Measurements from ENCODE around the gene ASB2. TPM values are rescaled to one million over a fixed set of nuclear protein-coding genes. Genes with fewer than 3 reads are reported as not detected.

Gene ASB2
- polyA plus RNA-seq, 3 donors = 0.25 to 2.5 (median 1.4) TPM

DNA sequence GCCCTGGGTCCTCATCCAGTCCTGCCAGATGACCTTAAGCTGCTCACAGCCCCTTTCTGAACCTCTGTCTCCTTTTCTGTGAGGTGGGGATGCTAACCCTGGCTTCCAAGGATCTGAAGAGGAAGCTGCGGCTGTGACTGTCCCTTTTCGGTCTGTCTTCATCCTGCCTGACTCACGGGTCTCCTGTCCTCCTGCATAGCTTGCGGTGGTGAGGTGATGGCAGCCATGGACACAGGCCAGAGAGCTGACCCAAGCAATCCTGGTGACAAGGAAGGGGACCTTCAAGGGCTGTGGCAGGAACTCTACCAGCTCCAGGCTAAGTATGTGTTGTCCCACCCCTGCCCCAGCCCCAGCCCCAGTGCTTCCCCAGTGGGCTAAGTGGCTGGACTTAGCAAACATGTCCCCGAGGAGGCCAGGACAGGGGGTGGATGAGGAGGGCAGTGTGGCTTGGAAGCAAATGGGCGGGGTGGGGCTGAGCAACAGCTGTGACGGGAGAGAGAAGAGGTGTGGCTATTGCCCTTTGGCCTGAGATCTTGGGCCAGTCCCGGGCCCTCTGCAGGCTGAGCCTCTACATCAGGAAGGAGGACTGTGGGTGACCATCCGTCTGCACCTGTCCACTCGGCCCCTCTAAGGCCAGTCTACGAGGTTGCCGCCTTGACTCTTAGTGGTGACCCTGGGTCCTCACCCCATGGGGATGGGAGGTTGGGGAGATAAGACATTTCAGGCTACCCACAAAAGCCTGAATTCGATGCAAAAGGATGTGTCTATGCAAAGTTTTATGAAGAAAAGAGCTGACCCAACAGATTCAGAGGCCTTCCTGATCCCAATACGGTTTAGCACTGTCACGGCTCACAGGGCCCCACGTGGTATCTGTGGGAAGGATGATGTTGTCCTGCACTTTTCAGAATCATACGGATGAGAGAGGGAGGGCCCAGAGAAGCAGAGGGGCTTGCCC is 21.8 kb upstream of the ASB2 start:
- Histone ChIP-seq H3K9me3 (replicated peaks in 1 of 2; ENCODE audit: control insufficient read depth in 1 of 2, insufficient read depth in 1 of 2, low read length in 2 of 2) (no peaks in the 10 kb centered on the region), H3K79me2 (ENCODE audit: insufficient read depth, low read length) (no peaks in the 10 kb centered on the region), H3K27ac (ENCODE audit: low read depth in 1 of 2, low read length in 2 of 2) (no peak overlapping the region), H3K4me1 (ENCODE audit: control insufficient read depth in 1 of 2, insufficient read depth in 2 of 2, low read length in 2 of 2) (no peaks in the 10 kb centered on the region), H3K4me2 (replicated peaks; ENCODE audit: extremely low read depth, low read length, poor library complexity, severe bottlenecking) (no peak overlapping the region), H3K27me3 (ENCODE audit: control insufficient read depth in 2 of 2, insufficient read depth in 2 of 2, low read length in 2 of 2) (no peaks in the 10 kb centered on the region), H3K36me3 (replicated peaks in 1 of 2; ENCODE audit: control insufficient read depth in 1 of 2, insufficient read depth in 2 of 2, low read length in 2 of 2) (no peaks in the 10 kb centered on the region), H4K20me1 (ENCODE audit: insufficient read depth, low read length) (no peaks in the 10 kb centered on the region), H3K9ac (ENCODE audit: insufficient read depth, low read length, poor library complexity, severe bottlenecking) (no peak overlapping the region), H2AFZ (ENCODE audit: insufficient read depth, low read depth, low read length, poor library complexity, severe bottlenecking) (no peak overlapping the region), H3K4me3 (replicated peaks in 1 of 3; ENCODE audit: low read depth in 2 of 3, low read length in 3 of 3) (no peak overlapping the region)
- H3K36me3 Mint-ChIP-seq = no peaks in the 10 kb centered on the region
- peak overlapping the region in 1 of 7 donors; percentile 57 for H3K27ac Mint-ChIP-seq
- peak in 1 of 3 donors; percentile 52 for DNase-seq
- H3K4me3 Mint-ChIP-seq = no peak overlapping the region
- H3K9me3 Mint-ChIP-seq = no peaks in the 10 kb centered on the region
- TF ChIP-seq, protein P1, sequence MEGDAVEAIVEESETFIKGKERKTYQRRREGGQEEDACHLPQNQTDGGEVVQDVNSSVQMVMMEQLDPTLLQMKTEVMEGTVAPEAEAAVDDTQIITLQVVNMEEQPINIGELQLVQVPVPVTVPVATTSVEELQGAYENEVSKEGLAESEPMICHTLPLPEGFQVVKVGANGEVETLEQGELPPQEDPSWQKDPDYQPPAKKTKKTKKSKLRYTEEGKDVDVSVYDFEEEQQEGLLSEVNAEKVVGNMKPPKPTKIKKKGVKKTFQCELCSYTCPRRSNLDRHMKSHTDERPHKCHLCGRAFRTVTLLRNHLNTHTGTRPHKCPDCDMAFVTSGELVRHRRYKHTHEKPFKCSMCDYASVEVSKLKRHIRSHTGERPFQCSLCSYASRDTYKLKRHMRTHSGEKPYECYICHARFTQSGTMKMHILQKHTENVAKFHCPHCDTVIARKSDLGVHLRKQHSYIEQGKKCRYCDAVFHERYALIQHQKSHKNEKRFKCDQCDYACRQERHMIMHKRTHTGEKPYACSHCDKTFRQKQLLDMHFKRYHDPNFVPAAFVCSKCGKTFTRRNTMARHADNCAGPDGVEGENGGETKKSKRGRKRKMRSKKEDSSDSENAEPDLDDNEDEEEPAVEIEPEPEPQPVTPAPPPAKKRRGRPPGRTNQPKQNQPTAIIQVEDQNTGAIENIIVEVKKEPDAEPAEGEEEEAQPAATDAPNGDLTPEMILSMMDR (IDR thresholded peaks at IDR 0.05) = no peak
- intact Hi-C loops (cut with micrococcal nuclease) = no loop called here
- WGBS (ENCODE audit: insufficient coverage) = 82% methylated on average over 11 of the region's 17 CpGs
- peaks cover 8 to 27% (median 15%) of the 10 kb centered on the region in 3 donors for H3K27me3 Mint-ChIP-seq (ENCODE audit: low read depth in 3 of 3)
- H3K4me1 Mint-ChIP-seq = peaks cover 4% of the 10 kb centered on the region

DNA sequence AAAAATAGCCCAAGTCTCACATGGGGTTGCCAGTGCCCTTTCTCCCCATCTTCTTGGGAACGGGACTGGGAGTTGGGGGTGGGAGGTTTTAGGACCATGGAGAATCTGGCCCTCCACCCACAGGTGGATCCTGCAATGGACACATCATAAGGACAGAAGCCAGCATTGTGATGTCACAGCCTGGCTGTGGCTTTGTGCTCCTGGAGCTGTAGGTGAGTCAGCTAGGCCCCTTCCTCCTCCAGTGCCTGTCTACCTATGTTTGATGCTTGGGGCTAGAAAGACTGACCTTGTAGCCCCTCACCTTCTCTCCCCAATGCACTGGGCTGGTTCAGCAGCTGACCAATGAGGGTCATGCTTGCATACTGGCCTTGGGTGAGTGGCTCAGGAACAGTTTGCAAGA is 20.7 kb upstream of the ASB2 start, which contains the start of gene CCDC197:
CCDC197 (plus strand) TSS at position 220 of the 400 bp plus-strand sequence. CDS start 831 bp downstream, outside the sequence.
- peak in 1 of 3 donors; percentile 29 for DNase-seq
- H3K4me3 ChIP-seq (replicated peaks in 1 of 3; ENCODE audit: low read depth in 2 of 3, low read length in 3 of 3) = no peak within 1 kb of the TSS
- Mint-ChIP-seq H3K27me3 (ENCODE audit: low read depth in 3 of 3) (peaks cover 9 to 30% (median 16%) of the 10 kb centered on the region in 3 donors), H3K4me3 (no peak within 1 kb of the TSS), H3K36me3 (no peaks in the 10 kb centered on the region), H3K27ac (no peak within 1 kb of the TSS), H3K9me3 (no peaks in the 10 kb centered on the region), H3K4me1 (peaks cover 4% of the 10 kb centered on the region)
- no peak within 1 kb of the TSS for H2AFZ ChIP-seq (ENCODE audit: insufficient read depth, low read depth, low read length, poor library complexity, severe bottlenecking)
- no peaks in the 10 kb centered on the region for H3K36me3 ChIP-seq (replicated peaks in 1 of 2; ENCODE audit: control insufficient read depth in 1 of 2, insufficient read depth in 2 of 2, low read length in 2 of 2)
- no peaks in the 10 kb centered on the region for H4K20me1 ChIP-seq (ENCODE audit: insufficient read depth, low read length)
- no peaks in the 10 kb centered on the region for H3K9me3 ChIP-seq (replicated peaks in 1 of 2; ENCODE audit: control insufficient read depth in 1 of 2, insufficient read depth in 1 of 2, low read length in 2 of 2)
- no peaks in the 10 kb centered on the region for H3K4me1 ChIP-seq (ENCODE audit: control insufficient read depth in 1 of 2, insufficient read depth in 2 of 2, low read length in 2 of 2)
- TF ChIP-seq, protein P1 (IDR thresholded peaks at IDR 0.05) = no peak
- H3K27ac ChIP-seq (ENCODE audit: low read depth in 1 of 2, low read length in 2 of 2) = no peak within 1 kb of the TSS
- no peak within 1 kb of the TSS for H3K9ac ChIP-seq (ENCODE audit: insufficient read depth, low read length, poor library complexity, severe bottlenecking)
- H3K4me2 ChIP-seq (replicated peaks; ENCODE audit: extremely low read depth, low read length, poor library complexity, severe bottlenecking) = no peak within 1 kb of the TSS
- no peaks in the 10 kb centered on the region for H3K79me2 ChIP-seq (ENCODE audit: insufficient read depth, low read length)
- WGBS (ENCODE audit: insufficient coverage) = no CpG with 5 or more reads among the region's 1 CpG
- intact Hi-C loops (cut with micrococcal nuclease) = no loop called here
- no peaks in the 10 kb centered on the region for H3K27me3 ChIP-seq (ENCODE audit: control insufficient read depth in 2 of 2, insufficient read depth in 2 of 2, low read length in 2 of 2)
